Activated T-helper 17 cell treated with anti-CD3 and anti-CD28 coated beads, Interleukin-2, amount 50 U/mL, for 72 hours (primary cell): Measurements from ENCODE around the gene USP1. TPM values are rescaled to one million over a fixed set of nuclear protein-coding genes. Genes with fewer than 3 reads are reported as not detected.
A peak's percentile ranks its signal among the peaks of the same experiment; 100 is the strongest.

Experiments
- ATAC-seq: fragments of 150-1000 bp; cut with Tn5 transposase; replicated peaks from 2 replicates; pipeline ENCODE4 v1.10.0; 2021; ENCODE audit warnings: mild to moderate bottlenecking, moderate library complexity
- H3K27ac Mint-ChIP-seq: one replicate; pipeline ENCODE4 v1.8.0; 2022; ENCODE audit warnings: mixed read lengths
- H3K27me3 Mint-ChIP-seq: one replicate; pipeline ENCODE4 v1.8.0; 2022; ENCODE audit warnings: mixed read lengths
- H3K36me3 Mint-ChIP-seq: one replicate; pipeline ENCODE4 v1.8.0; 2022; ENCODE audit warnings: low read depth, mild to moderate bottlenecking, mixed read lengths
- H3K4me1 Mint-ChIP-seq: one replicate; pipeline ENCODE4 v1.8.0; 2022; ENCODE audit warnings: mixed read lengths
- H3K4me3 Mint-ChIP-seq: one replicate; pipeline ENCODE4 v1.8.0; 2022; ENCODE audit warnings: mild to moderate bottlenecking, mixed read lengths
- H3K9me3 Mint-ChIP-seq: one replicate; pipeline ENCODE4 v1.8.0; 2022; ENCODE audit warnings: mixed read lengths
- total RNA-seq, 2 donors: library from RNA; stranded (reverse); gene quantifications; one replicate each; pipeline ENCODE4 v1.2.3, GENCODE V29; 2022

USP1 gene, protein sequence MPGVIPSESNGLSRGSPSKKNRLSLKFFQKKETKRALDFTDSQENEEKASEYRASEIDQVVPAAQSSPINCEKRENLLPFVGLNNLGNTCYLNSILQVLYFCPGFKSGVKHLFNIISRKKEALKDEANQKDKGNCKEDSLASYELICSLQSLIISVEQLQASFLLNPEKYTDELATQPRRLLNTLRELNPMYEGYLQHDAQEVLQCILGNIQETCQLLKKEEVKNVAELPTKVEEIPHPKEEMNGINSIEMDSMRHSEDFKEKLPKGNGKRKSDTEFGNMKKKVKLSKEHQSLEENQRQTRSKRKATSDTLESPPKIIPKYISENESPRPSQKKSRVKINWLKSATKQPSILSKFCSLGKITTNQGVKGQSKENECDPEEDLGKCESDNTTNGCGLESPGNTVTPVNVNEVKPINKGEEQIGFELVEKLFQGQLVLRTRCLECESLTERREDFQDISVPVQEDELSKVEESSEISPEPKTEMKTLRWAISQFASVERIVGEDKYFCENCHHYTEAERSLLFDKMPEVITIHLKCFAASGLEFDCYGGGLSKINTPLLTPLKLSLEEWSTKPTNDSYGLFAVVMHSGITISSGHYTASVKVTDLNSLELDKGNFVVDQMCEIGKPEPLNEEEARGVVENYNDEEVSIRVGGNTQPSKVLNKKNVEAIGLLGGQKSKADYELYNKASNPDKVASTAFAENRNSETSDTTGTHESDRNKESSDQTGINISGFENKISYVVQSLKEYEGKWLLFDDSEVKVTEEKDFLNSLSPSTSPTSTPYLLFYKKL
- 10 to 100 TPM; 44.7 to 62.1 TPM for total RNA-seq

DNA sequence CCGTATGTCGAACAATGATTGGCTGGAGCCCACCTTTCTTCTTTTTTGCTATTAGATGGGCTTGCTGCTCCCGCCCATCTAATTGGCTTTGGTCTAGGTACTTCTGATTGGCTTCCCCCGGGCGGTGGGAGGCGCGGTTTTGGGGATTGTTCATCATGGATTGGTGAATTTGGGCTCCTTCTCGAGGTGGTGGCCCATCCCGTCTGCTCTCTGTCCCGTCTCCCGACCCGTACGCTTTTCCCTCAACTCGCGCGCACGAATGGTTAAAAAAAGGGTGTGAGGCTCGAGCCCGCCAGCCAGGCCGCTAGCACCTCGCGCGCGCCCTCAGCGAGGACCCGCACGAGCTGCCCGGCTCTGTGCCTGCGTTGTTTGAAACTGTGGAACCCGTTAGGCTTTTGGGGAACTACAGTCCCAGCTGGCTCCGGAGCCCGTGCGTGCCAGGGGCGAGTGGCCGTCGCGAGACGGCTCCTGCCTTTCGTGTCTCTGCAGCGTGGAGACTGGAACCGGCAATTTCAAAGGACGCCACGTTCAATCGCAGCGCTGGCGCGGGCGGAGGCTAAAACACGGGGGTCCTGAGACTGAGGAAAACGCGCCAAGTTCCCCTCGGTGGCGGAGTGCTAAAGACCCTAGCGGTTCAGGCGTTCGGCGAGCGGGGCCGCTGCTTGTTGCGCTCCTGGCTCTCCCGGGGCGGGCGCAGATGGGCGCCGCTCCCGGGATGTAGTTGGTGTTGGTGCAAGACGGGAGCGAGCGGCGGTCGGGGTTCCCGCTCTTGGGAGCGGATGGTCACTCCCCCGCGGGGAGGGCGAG lies at the start of gene USP1:
TSS of gene USP1 (plus strand) at position 584 of the 807 bp plus-strand sequence. CDS start 2,819 bp downstream, outside the sequence.
- Mint-ChIP-seq H3K9me3 (peaks cover 3% of the 10 kb centered on the region), H3K36me3 (peaks cover 54% of the 10 kb centered on the region), H3K27me3 (no peaks in the 10 kb centered on the region), H3K27ac (peak within 1 kb of the TSS; percentile 95), H3K4me3 (peak within 1 kb of the TSS; percentile 95), H3K4me1 (peaks cover 14% of the 10 kb centered on the region)
- ATAC-seq, result peak; percentile 89

DNA sequence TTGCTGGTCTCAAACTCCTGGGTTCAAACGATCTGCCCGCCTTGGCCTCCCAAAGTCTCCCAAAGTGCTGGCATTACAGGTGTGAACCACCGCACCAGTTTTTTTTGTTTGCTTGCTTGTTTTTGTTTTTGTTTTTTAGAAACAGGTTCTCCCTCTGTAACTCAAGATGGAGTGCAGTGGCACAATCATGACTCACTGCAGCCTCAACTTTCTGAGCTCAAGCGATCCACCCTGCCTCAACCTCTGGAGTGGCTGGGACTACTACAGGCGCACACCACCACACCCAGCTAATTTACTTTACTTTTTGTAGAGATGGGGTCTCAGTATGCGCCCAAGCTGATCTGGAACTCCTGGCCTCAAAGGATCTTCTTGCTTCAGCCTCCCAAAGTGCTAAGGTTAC lies 47.3 kb upstream of the USP1 start:
- Mint-ChIP-seq H3K27me3 (peaks cover 3% of the 10 kb centered on the region), H3K9me3 (no peaks in the 10 kb centered on the region), H3K36me3 (no peaks in the 10 kb centered on the region), H3K27ac (no peak overlapping the region), H3K4me1 (no peaks in the 10 kb centered on the region), H3K4me3 (no peak overlapping the region)
- no peak for ATAC-seq

GRCh38 chr1:62390071-62390470 lies 46.8 kb upstream of the USP1 start:
- H3K36me3 Mint-ChIP-seq, result no peaks in the 10 kb centered on the region
- peaks cover 3% of the 10 kb centered on the region for H3K27me3 Mint-ChIP-seq
- no peak overlapping the region for H3K27ac Mint-ChIP-seq
- H3K4me1 Mint-ChIP-seq, result no peaks in the 10 kb centered on the region
- no peak for ATAC-seq
- H3K4me3 Mint-ChIP-seq, result no peak overlapping the region
- no peaks in the 10 kb centered on the region for H3K9me3 Mint-ChIP-seq

GRCh38 chr1:62391369-62391971 lies 45.4 kb upstream of the USP1 start:
- H3K4me3 Mint-ChIP-seq, result no peak overlapping the region
- no peaks in the 10 kb centered on the region for H3K4me1 Mint-ChIP-seq
- H3K9me3 Mint-ChIP-seq, result no peaks in the 10 kb centered on the region
- H3K27ac Mint-ChIP-seq, result no peak overlapping the region
- peaks cover 3% of the 10 kb centered on the region for H3K27me3 Mint-ChIP-seq
- no peaks in the 10 kb centered on the region for H3K36me3 Mint-ChIP-seq
- peak; percentile 51 for ATAC-seq

- no peak for ATAC-seq
- H3K27ac Mint-ChIP-seq, result no peak overlapping the region
- H3K27me3 Mint-ChIP-seq, result peaks cover 5% of the 10 kb centered on the region
- H3K4me1 Mint-ChIP-seq, result no peaks in the 10 kb centered on the region
- H3K36me3 Mint-ChIP-seq, result no peaks in the 10 kb centered on the region
- no peak overlapping the region for H3K4me3 Mint-ChIP-seq
- H3K9me3 Mint-ChIP-seq, result no peaks in the 10 kb centered on the region
Observed at GRCh38 chr1:62392951-62393350, 43.9 kb upstream of the USP1 start.

DNA sequence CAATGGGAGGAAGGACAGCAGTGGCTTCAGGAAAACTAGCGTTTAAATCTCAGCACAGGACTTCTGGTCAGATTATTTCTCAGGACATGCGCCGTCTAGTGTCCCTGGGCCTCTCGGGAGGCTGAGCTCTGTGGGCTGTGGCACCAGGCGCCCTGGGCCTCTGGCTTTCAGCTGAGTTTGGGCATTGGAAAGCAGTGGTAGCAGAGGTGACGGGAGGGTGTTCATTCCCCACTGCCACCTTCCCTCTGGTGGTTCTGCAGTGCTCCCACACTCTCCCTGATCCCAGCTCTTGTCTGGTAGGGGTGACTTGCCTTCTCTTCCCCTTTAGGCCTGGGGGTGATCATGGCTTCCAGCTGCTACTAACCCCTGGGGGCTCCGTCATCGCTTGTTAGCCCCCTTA lies 42.2 kb upstream of the USP1 start:
- Mint-ChIP-seq H3K9me3 (no peaks in the 10 kb centered on the region), H3K4me3 (no peak overlapping the region), H3K27me3 (peaks cover 5% of the 10 kb centered on the region), H3K4me1 (no peaks in the 10 kb centered on the region), H3K27ac (no peak overlapping the region), H3K36me3 (no peaks in the 10 kb centered on the region)
- ATAC-seq, result no peak

DNA sequence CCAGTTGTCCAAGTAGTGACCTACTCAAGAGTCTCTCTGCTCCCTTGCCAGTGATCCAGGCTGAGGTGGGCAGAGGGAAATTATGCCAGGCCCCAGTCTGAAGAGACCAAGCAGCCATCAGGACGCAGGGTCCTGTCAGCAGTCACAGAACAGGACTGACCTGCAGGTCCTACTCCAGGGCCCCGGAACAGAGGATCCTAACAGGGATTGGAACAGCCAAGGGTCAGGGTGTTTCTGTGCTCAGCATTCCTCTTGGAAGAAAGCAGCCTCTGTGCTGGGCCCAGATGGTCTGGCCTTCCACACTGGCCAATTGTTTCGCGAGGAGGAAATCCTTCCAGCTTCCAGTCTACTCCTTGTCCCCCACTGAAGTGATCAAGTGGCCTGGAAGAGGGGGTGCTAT lies 41.6 kb upstream of the USP1 start:
- H3K4me1 Mint-ChIP-seq, result no peaks in the 10 kb centered on the region
- H3K36me3 Mint-ChIP-seq, result no peaks in the 10 kb centered on the region
- no peaks in the 10 kb centered on the region for H3K9me3 Mint-ChIP-seq
- H3K27me3 Mint-ChIP-seq, result peaks cover 5% of the 10 kb centered on the region
- H3K4me3 Mint-ChIP-seq, result no peak overlapping the region
- H3K27ac Mint-ChIP-seq, result no peak overlapping the region
- no peak for ATAC-seq

DNA sequence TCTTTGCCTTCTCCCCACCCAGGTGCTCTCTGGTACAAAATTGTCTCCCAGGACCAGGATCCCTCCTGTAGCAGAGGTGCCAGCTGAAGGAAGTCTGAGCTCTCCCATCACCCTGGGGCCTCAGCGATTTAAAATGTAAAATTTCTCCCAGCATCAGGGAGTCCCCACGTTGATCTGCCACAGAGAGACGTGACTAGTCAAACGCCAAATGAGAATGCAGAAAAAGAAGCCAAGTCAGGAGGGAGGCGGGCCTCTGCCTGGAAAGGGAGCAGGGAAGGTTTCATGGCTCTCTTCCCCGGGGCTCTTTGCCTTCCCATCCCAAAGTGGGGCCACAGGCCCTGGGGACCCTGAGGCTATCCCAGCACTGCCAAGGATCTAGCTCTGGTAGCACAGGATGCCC lies 40.0 kb upstream of the USP1 start:
- Mint-ChIP-seq H3K27ac (no peak overlapping the region), H3K36me3 (no peaks in the 10 kb centered on the region), H3K27me3 (peaks cover 5% of the 10 kb centered on the region), H3K4me3 (no peak overlapping the region), H3K9me3 (no peaks in the 10 kb centered on the region), H3K4me1 (no peaks in the 10 kb centered on the region)
- no peak for ATAC-seq

DNA sequence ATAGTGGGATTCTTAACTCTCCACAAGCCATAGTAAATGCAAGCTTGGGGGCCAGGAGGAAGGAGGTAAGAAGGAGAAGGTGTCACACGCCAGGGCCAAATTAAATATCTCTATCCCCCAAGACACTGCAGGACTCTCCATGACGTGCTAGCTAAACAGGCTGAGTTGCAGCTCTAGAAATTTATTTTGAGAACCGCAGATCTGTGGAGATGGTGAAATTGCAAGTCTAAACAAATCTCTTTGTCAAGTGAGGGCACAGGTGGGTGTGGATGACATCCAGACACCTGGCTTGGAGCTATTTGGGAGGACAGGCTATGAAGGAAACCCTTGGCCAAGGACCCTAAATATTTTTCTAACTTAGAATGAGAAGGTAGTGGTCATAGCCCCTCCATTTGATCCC lies 39.5 kb upstream of the USP1 start:
- Mint-ChIP-seq H3K36me3 (no peaks in the 10 kb centered on the region), H3K27me3 (peaks cover 5% of the 10 kb centered on the region), H3K4me1 (no peaks in the 10 kb centered on the region), H3K27ac (no peak overlapping the region), H3K9me3 (no peaks in the 10 kb centered on the region), H3K4me3 (no peak overlapping the region)
- no peak for ATAC-seq

GRCh38 chr1:62398377-62398776 lies 38.5 kb upstream of the USP1 start:
- ATAC-seq, result no peak
- no peaks in the 10 kb centered on the region for H3K4me1 Mint-ChIP-seq
- H3K27ac Mint-ChIP-seq, result no peak overlapping the region
- H3K36me3 Mint-ChIP-seq, result no peaks in the 10 kb centered on the region
- no peaks in the 10 kb centered on the region for H3K9me3 Mint-ChIP-seq
- H3K27me3 Mint-ChIP-seq, result peaks cover 5% of the 10 kb centered on the region
- no peak overlapping the region for H3K4me3 Mint-ChIP-seq

- H3K4me3 Mint-ChIP-seq, result no peak overlapping the region
- H3K9me3 Mint-ChIP-seq, result no peaks in the 10 kb centered on the region
- no peak overlapping the region for H3K27ac Mint-ChIP-seq
- no peaks in the 10 kb centered on the region for H3K4me1 Mint-ChIP-seq
- H3K36me3 Mint-ChIP-seq, result no peaks in the 10 kb centered on the region
- no peak for ATAC-seq
- peaks cover 5% of the 10 kb centered on the region for H3K27me3 Mint-ChIP-seq
Observed at GRCh38 chr1:62401034-62401760, 35.7 kb upstream of the USP1 start.

- Mint-ChIP-seq H3K9me3 (no peaks in the 10 kb centered on the region), H3K4me1 (no peaks in the 10 kb centered on the region), H3K36me3 (no peaks in the 10 kb centered on the region), H3K4me3 (no peak overlapping the region), H3K27me3 (no peaks in the 10 kb centered on the region), H3K27ac (no peak overlapping the region)
- ATAC-seq, result no peak
Observed at GRCh38 chr1:62405247-62405646, 31.6 kb upstream of the USP1 start.

DNA sequence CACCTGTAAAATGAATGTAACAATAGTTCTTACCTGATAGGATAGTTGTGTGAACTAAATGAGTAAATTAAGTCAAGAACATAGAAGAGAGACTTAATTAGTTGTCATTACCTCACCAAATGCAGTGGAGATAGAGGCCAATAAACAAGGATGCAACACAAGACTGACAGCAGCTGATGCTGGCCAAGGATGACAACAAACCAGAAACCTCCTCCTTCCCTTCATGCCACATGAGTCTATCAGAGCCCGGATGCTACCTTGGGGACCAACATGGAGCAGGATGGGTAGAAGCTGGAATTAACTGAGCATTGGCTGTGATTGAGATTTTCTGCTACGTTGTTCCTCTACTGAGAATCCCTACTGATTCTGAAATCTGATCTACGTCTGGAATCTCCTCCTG lies 30.3 kb upstream of the USP1 start:
- Mint-ChIP-seq H3K27me3 (no peaks in the 10 kb centered on the region), H3K4me3 (no peak overlapping the region), H3K36me3 (no peaks in the 10 kb centered on the region), H3K9me3 (no peaks in the 10 kb centered on the region), H3K4me1 (no peaks in the 10 kb centered on the region), H3K27ac (no peak overlapping the region)
- no peak for ATAC-seq
